NCI-H526 (cell line): ENCODE data around the gene TXNRD2.

Source experiments
- DNase-seq, 2 experiments: peaks; one replicate each; lab custom pipeline; 2025; lab: John Stamatoyannopoulos, UW

The TXNRD2 gene

GRCh38 chr22:19966908-19967750 lies 25.5 kb upstream of the TXNRD2 start:
- no peak for DNase-seq

- DNase-seq = peak in 1 of 2 experiments; percentile 22
Measured at GRCh38 chr22:19965771-19966709, 24.4 kb upstream of the TXNRD2 start.

GRCh38 chr22:19964701-19965386 lies 23.2 kb upstream of the TXNRD2 start:
- no peak for DNase-seq

- DNase-seq = no peak
Measured at GRCh38 chr22:19963863-19964642, 22.4 kb upstream of the TXNRD2 start.

- peak; percentile 41 to 76 for DNase-seq
Measured at GRCh38 chr22:19962909-19963806, 21.5 kb upstream of the TXNRD2 start.

DNA sequence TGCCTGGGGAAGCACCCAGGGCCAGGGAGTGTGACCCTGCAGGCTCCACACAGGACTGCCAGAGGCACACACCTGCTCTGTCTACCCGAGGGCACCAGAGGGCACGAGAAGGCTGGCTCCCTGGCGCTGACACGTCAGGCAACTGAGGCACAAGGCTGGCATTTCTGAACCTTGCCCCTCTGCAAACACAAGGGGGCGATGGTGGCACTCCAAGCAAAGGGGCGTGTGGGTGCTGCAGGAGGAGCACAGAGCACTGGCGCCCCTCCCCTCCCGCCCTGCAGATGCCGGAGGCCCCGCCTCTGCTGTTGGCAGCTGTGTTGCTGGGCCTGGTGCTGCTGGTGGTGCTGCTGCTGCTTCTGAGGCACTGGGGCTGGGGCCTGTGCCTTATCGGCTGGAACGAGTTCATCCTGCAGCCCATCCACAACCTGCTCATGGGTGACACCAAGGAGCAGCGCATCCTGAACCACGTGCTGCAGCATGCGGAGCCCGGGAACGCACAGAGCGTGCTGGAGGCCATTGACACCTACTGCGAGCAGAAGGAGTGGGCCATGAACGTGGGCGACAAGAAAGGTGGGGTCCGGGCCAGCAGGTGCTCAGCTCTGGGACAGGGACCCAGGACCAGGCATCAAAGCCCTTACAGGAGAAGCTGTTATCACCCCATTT lies 20.8 kb upstream of the TXNRD2 start:
- DNase-seq = peak; percentile 63 to 91

- no peak for DNase-seq
Measured at GRCh38 chr22:19961868-19962245, 20.2 kb upstream of the TXNRD2 start.

GRCh38 chr22:19961201-19961580 lies 19.6 kb upstream of the TXNRD2 start:
- no peak for DNase-seq

- DNase-seq = no peak
Measured at GRCh38 chr22:19960491-19961200, 19.0 kb upstream of the TXNRD2 start.

DNA sequence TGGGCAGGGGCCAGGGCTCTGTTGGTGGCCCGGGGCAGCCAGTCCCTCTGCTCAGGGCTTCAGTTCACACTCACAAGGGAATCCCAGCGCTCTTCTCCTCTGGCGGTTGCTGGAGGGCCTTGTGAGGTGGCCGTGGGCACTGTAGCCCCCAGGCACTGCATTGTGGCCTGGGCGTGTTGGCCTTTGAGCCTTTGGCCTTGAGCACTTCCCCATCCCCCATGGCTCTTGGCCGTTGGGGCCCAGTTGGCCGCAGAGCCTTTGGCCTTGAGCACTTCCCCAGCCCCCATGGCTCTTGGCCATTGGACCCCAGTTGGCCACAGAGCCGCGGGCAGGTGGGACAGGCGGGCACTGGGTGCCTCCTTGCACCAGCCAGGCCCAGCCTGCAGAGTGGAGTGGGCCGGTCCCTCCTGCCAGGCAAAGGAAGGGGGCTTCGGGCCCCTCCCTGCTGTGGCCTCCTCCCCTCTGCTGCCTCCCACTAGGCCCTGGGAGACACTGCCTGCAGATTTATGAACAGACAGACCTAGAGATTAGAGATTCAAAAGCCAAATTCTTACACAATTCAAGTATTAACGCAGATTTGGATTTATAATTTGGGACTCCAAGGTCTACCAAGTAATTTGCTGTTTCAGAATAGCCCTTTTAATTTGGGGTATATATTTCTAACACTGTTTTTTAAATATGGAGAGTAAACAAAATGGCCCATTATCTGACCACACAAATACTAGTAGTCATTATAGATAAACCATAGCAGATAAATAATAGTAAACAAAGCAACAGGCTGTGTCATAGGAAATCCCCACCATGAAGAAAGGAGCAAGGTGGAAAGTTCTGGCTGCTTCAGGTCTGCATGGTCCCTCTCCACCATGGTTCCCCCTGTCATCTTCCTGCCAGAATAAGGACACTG lies 18.2 kb upstream of the TXNRD2 start:
- no peak for DNase-seq

DNA sequence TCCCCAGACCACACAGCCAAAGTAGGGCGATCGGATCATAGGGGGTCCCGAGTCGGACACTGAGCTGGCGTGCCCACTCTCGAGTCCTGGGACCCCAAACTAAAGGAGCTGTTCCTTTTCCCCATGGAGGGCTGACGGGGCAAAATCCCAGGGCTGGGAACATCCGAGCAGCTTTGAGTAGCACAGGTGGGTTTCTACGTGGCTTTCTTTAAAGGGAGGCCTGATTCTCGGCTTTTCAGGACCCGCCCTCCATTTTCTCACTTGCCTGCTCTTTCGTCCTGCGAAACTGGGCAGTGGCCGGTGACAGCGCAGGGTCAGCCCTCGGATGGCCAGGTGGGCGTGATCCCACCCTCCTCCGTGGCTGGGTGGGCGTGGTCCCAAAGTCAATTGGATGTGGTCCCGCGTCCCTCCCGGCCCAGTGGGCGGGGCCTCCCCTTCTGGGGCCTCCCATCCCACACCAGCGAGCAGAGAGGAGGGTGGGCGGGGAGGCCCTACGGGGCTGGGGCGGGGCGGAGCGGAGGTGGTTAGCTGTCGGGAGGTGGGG lies 17.5 kb upstream of the TXNRD2 start:
- DNase-seq = peak; percentile 14 to 79

DNA sequence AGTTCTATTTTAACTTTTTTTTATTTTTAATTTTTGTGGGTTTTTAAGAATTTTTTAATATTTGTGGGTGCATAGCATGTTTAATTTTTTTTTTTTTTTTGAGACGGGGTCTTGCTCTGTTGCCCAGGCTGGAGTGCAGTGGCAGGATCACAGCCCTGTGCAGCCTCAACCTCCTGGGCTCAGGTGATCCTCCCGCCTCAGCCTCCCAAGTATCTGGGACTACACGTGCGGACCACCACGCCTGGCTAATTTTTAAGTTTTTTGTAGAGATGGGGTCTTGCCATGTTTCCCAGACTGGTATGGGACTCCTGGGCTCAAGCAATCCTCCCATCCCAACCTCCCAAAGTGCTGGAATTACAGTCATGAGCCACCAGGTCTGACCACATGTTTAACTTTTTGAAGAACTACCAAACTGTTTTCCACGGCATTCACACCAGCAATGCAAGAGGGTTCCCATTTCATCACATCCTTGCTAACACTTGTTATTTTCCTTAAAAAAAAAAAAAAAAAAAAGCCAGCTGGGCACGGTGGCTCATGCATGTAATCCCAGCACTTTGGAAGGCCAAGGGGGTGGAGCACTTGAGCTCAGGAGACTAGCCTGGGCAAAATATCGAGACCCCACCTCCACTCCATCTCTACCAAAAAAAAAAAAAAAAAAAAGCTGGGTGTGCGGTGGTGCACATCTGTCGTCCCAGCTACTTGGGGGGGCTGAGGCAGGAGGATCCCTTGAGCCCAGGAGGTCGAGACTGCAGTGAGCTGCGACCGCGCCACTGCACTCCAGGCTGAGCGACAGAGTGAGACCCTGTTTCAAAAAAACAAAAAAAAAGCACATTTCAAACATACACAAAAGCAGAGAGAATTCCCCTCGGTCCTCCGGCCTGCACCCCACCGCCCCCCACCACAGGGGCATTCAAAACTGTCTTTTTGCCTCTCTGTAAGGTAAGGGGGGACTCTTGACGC lies 16.7 kb upstream of the TXNRD2 start:
- no peak for DNase-seq

DNA sequence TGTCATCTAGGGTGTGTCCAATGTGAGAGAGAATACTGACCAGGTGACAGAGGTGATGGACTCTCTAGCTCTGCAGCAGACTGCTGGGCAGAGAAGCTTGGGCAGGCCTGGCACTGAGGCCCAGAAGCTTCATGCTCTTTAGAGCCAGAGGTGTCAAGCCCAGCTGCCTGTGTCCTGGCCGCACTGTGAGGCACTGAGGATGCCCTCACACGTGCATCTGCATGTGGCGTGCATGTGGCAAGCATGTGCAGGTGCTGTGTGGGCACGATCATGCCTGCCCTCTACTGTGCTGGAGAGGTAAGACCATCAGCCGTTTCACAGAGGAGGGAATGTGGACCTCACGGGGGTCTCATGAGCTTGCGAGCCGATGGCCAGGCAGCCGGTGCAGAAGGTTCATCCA lies 15.8 kb upstream of the TXNRD2 start:
- DNase-seq = no peak

DNA sequence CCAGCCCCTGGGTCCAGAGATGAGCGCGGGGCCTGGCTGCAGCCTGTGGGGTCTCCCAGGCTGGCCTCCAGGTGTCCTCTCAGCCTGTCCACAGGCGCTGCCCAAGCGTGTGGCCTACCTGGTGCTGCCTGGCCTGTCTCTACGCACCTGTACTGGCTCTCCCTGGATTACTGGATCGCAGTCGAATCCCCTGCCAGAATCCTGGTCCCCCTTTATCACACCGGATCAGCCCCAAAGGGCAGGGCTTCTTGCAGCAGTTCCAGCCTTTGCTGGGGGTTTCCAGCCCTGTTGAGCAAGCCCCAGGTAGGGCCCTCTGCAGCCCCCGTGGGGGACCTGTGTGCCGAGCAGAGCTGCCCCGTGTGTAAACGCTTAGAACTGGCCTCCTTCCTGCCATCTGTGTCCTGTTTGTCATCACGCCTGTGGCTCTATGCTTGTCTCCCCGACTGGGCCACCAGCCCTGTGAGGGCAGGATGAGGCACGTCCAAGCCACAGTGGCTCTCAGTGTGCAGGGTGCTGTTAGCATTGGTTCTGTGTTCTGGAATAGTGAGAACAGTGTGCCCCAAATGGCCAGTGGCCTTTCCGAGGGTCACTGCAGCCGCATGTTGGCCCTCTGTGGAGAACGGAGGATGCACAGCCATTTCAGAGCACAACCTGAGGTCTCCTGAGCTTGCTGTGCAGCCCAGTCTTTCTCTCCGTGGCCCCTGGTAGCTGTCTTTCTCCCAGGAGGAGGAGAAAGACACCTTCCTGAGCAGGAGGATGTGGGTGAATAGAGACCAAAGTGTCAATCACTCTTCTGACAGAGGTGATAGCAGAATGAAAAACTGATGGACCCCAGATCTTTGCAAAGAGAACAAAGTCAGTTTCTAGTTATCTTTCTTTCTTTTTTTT lies 13.9 kb upstream of the TXNRD2 start:
- no peak for DNase-seq

DNA sequence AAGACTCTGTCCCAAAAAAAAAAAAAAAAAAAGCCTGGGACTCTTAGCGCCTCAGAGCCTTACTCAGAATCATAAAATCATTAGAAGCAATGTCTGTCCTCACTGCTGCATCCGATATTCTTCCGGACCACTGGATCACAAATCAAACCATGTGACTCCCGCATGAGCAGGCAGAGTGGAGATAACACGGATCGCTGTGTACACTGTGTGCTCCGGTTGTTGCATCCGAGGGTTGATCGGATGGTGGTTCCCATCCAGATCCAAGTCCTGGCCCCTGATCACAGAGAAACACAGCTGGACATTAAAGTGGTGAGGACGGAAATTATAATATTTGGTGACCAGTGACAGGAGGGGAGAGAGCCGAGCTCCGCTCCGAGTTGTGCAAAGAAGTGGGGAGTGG lies 9.7 kb upstream of the TXNRD2 start:
- DNase-seq = no peak
